ENCODE measurements around the gene LRRC30.
A peak's percentile ranks its signal among the peaks of the same experiment; 100 is the strongest.

Gene LRRC30

GRCh38 chr18:7236072-7236471, 5.2 kb downstream of the LRRC30 start:
- Histone ChIP-seq H3K27ac (ENCODE audit: low read depth, low read length) (no peak overlapping the region), H3K4me3 (ENCODE audit: low read depth in 1 of 5, low read length in 5 of 5) (no peak overlapping the region), H3K27me3 (ENCODE audit: control insufficient read depth in 5 of 5, insufficient read depth in 4 of 5, low read length in 5 of 5) (no peaks in the 10 kb centered on the region), H3K4me1 (ENCODE audit: control insufficient read depth in 5 of 5, insufficient read depth in 5 of 5, low read length in 5 of 5) (no peaks in the 10 kb centered on the region), H3K36me3 (ENCODE audit: control insufficient read depth in 5 of 5, insufficient read depth in 5 of 5, low read length in 5 of 5) (no peaks in the 10 kb centered on the region), H3K9ac (ENCODE audit: low read length in 5 of 5) (no peak overlapping the region), H3K9me3 (ENCODE audit: control insufficient read depth in 5 of 5, low read length in 5 of 5) (no peaks in the 10 kb centered on the region)

GRCh38 chr18:7236933-7237332, 6.0 kb downstream of the LRRC30 start:
- H3K9me3 ChIP-seq (ENCODE audit: control insufficient read depth in 5 of 5, low read length in 5 of 5) = no peaks in the 10 kb centered on the region
- H3K4me3 ChIP-seq (ENCODE audit: low read depth in 1 of 5, low read length in 5 of 5) = no peak overlapping the region
- no peaks in the 10 kb centered on the region for H3K27me3 ChIP-seq (ENCODE audit: control insufficient read depth in 5 of 5, insufficient read depth in 4 of 5, low read length in 5 of 5)
- no peak overlapping the region for H3K27ac ChIP-seq (ENCODE audit: low read depth, low read length)
- H3K36me3 ChIP-seq (ENCODE audit: control insufficient read depth in 5 of 5, insufficient read depth in 5 of 5, low read length in 5 of 5) = no peaks in the 10 kb centered on the region
- no peaks in the 10 kb centered on the region for H3K4me1 ChIP-seq (ENCODE audit: control insufficient read depth in 5 of 5, insufficient read depth in 5 of 5, low read length in 5 of 5)
- H3K9ac ChIP-seq (ENCODE audit: low read length in 5 of 5) = no peak overlapping the region

- no peaks in the 10 kb centered on the region for H3K36me3 ChIP-seq (ENCODE audit: control insufficient read depth in 5 of 5, insufficient read depth in 5 of 5, low read length in 5 of 5)
- H3K9ac ChIP-seq (ENCODE audit: low read length in 5 of 5) = no peak overlapping the region
- H3K27me3 ChIP-seq (ENCODE audit: control insufficient read depth in 5 of 5, insufficient read depth in 4 of 5, low read length in 5 of 5) = no peaks in the 10 kb centered on the region
- no peaks in the 10 kb centered on the region for H3K9me3 ChIP-seq (ENCODE audit: control insufficient read depth in 5 of 5, low read length in 5 of 5)
- H3K27ac ChIP-seq (ENCODE audit: low read depth, low read length) = no peak overlapping the region
- H3K4me1 ChIP-seq (ENCODE audit: control insufficient read depth in 5 of 5, insufficient read depth in 5 of 5, low read length in 5 of 5) = peaks cover 0 to 2% (median 0%) of the 10 kb centered on the region in 5 donors
- no peak overlapping the region for H3K4me3 ChIP-seq (ENCODE audit: low read depth in 1 of 5, low read length in 5 of 5)
These were observed 6.9 kb downstream of the LRRC30 start for GRCh38 chr18:7237673-7238272.

GRCh38 chr18:7242926-7243325, 12.0 kb downstream of the LRRC30 start:
- no peaks in the 10 kb centered on the region for H3K36me3 ChIP-seq (ENCODE audit: control insufficient read depth in 5 of 5, insufficient read depth in 5 of 5, low read length in 5 of 5)
- peaks cover 0 to 5% (median 0%) of the 10 kb centered on the region in 5 donors for H3K27me3 ChIP-seq (ENCODE audit: control insufficient read depth in 5 of 5, insufficient read depth in 4 of 5, low read length in 5 of 5)
- H3K4me1 ChIP-seq (ENCODE audit: control insufficient read depth in 5 of 5, insufficient read depth in 5 of 5, low read length in 5 of 5) = peaks cover 0 to 7% (median under 1%) of the 10 kb centered on the region in 5 donors
- no peak overlapping the region for H3K4me3 ChIP-seq (ENCODE audit: low read depth in 1 of 5, low read length in 5 of 5)
- H3K9ac ChIP-seq (ENCODE audit: low read length in 5 of 5) = no peak overlapping the region
- no peaks in the 10 kb centered on the region for H3K9me3 ChIP-seq (ENCODE audit: control insufficient read depth in 5 of 5, low read length in 5 of 5)
- no peak overlapping the region for H3K27ac ChIP-seq (ENCODE audit: low read depth, low read length)

GRCh38 chr18:7248877-7249276, 18.0 kb downstream of the LRRC30 start:
- H3K27me3 ChIP-seq (ENCODE audit: control insufficient read depth in 5 of 5, insufficient read depth in 4 of 5, low read length in 5 of 5) = peaks cover 0 to 5% (median 0%) of the 10 kb centered on the region in 5 donors
- H3K4me1 ChIP-seq (ENCODE audit: control insufficient read depth in 5 of 5, insufficient read depth in 5 of 5, low read length in 5 of 5) = peaks cover 0 to 34% (median 13%) of the 10 kb centered on the region in 5 donors
- H3K27ac ChIP-seq (ENCODE audit: low read depth, low read length) = no peak overlapping the region
- no peak overlapping the region for H3K9ac ChIP-seq (ENCODE audit: low read length in 5 of 5)
- H3K9me3 ChIP-seq (ENCODE audit: control insufficient read depth in 5 of 5, low read length in 5 of 5) = no peaks in the 10 kb centered on the region
- H3K4me3 ChIP-seq (ENCODE audit: low read depth in 1 of 5, low read length in 5 of 5) = peak overlapping the region in 3 of 5 donors; percentile 21 to 23 (median 23)
- no peaks in the 10 kb centered on the region for H3K36me3 ChIP-seq (ENCODE audit: control insufficient read depth in 5 of 5, insufficient read depth in 5 of 5, low read length in 5 of 5)

GRCh38 chr18:7254163-7254562, 23.3 kb downstream of the LRRC30 start:
- H3K4me1 ChIP-seq (ENCODE audit: control insufficient read depth in 5 of 5, insufficient read depth in 5 of 5, low read length in 5 of 5) = peaks cover 0 to 28% (median 4%) of the 10 kb centered on the region in 5 donors

GRCh38 chr18:7255054-7255453, 24.2 kb downstream of the LRRC30 start:
- Histone ChIP-seq H3K4me1 (ENCODE audit: control insufficient read depth in 5 of 5, insufficient read depth in 5 of 5, low read length in 5 of 5) (peaks cover 0 to 30% (median 11%) of the 10 kb centered on the region in 5 donors), H3K9ac (ENCODE audit: low read length in 5 of 5) (no peak overlapping the region), H3K9me3 (ENCODE audit: control insufficient read depth in 5 of 5, low read length in 5 of 5) (no peaks in the 10 kb centered on the region), H3K36me3 (ENCODE audit: control insufficient read depth in 5 of 5, insufficient read depth in 5 of 5, low read length in 5 of 5) (no peaks in the 10 kb centered on the region), H3K27ac (ENCODE audit: low read depth, low read length) (no peak overlapping the region), H3K27me3 (ENCODE audit: control insufficient read depth in 5 of 5, insufficient read depth in 4 of 5, low read length in 5 of 5) (peaks cover 0 to 3% (median 0%) of the 10 kb centered on the region in 5 donors), H3K4me3 (ENCODE audit: low read depth in 1 of 5, low read length in 5 of 5) (no peak overlapping the region)

More at GRCh38 chr18:7254163-7254562, 23.3 kb downstream of the LRRC30 start:
- Histone ChIP-seq H3K36me3 (ENCODE audit: control insufficient read depth in 5 of 5, insufficient read depth in 5 of 5, low read length in 5 of 5) (no peaks in the 10 kb centered on the region), H3K4me3 (ENCODE audit: low read depth in 1 of 5, low read length in 5 of 5) (no peak overlapping the region), H3K27ac (ENCODE audit: low read depth, low read length) (no peak overlapping the region), H3K9me3 (ENCODE audit: control insufficient read depth in 5 of 5, low read length in 5 of 5) (no peaks in the 10 kb centered on the region), H3K27me3 (ENCODE audit: control insufficient read depth in 5 of 5, insufficient read depth in 4 of 5, low read length in 5 of 5) (peaks cover 0 to 3% (median 0%) of the 10 kb centered on the region in 5 donors), H3K9ac (ENCODE audit: low read length in 5 of 5) (no peak overlapping the region)

GRCh38 chr18:7255643-7256042, 24.8 kb downstream of the LRRC30 start:
- Histone ChIP-seq H3K27ac (ENCODE audit: low read depth, low read length) (no peak overlapping the region), H3K4me1 (ENCODE audit: control insufficient read depth in 5 of 5, insufficient read depth in 5 of 5, low read length in 5 of 5) (peaks cover 0 to 36% (median 17%) of the 10 kb centered on the region in 5 donors), H3K9me3 (ENCODE audit: control insufficient read depth in 5 of 5, low read length in 5 of 5) (no peaks in the 10 kb centered on the region), H3K4me3 (ENCODE audit: low read depth in 1 of 5, low read length in 5 of 5) (no peak overlapping the region), H3K9ac (ENCODE audit: low read length in 5 of 5) (no peak overlapping the region), H3K27me3 (ENCODE audit: control insufficient read depth in 5 of 5, insufficient read depth in 4 of 5, low read length in 5 of 5) (peaks cover 0 to 3% (median 0%) of the 10 kb centered on the region in 5 donors), H3K36me3 (ENCODE audit: control insufficient read depth in 5 of 5, insufficient read depth in 5 of 5, low read length in 5 of 5) (no peaks in the 10 kb centered on the region)

- Histone ChIP-seq H3K36me3 (ENCODE audit: control insufficient read depth in 5 of 5, insufficient read depth in 5 of 5, low read length in 5 of 5) (no peaks in the 10 kb centered on the region), H3K9me3 (ENCODE audit: control insufficient read depth in 5 of 5, low read length in 5 of 5) (no peaks in the 10 kb centered on the region), H3K4me3 (ENCODE audit: low read depth in 1 of 5, low read length in 5 of 5) (no peak overlapping the region), H3K4me1 (ENCODE audit: control insufficient read depth in 5 of 5, insufficient read depth in 5 of 5, low read length in 5 of 5) (peaks cover 0 to 44% (median 25%) of the 10 kb centered on the region in 5 donors), H3K27ac (ENCODE audit: low read depth, low read length) (no peak overlapping the region), H3K9ac (ENCODE audit: low read length in 5 of 5) (no peak overlapping the region), H3K27me3 (ENCODE audit: control insufficient read depth in 5 of 5, insufficient read depth in 4 of 5, low read length in 5 of 5) (peaks cover 0 to 3% (median 0%) of the 10 kb centered on the region in 5 donors)
These were observed 25.9 kb downstream of the LRRC30 start for GRCh38 chr18:7256618-7257425.

GRCh38 chr18:7257426-7257740, 26.5 kb downstream of the LRRC30 start:
- no peak overlapping the region for H3K4me3 ChIP-seq (ENCODE audit: low read depth in 1 of 5, low read length in 5 of 5)
- no peak overlapping the region for H3K27ac ChIP-seq (ENCODE audit: low read depth, low read length)
- no peaks in the 10 kb centered on the region for H3K36me3 ChIP-seq (ENCODE audit: control insufficient read depth in 5 of 5, insufficient read depth in 5 of 5, low read length in 5 of 5)
- no peaks in the 10 kb centered on the region for H3K9me3 ChIP-seq (ENCODE audit: control insufficient read depth in 5 of 5, low read length in 5 of 5)
- peaks cover 0 to 41% (median 25%) of the 10 kb centered on the region in 5 donors for H3K4me1 ChIP-seq (ENCODE audit: control insufficient read depth in 5 of 5, insufficient read depth in 5 of 5, low read length in 5 of 5)
- no peak overlapping the region for H3K9ac ChIP-seq (ENCODE audit: low read length in 5 of 5)
- peaks cover 0 to 3% (median 0%) of the 10 kb centered on the region in 5 donors for H3K27me3 ChIP-seq (ENCODE audit: control insufficient read depth in 5 of 5, insufficient read depth in 4 of 5, low read length in 5 of 5)

Data from subcutaneous abdominal adipose tissue (tissue), 5 donors.